ENCODE measurements around the gene MAP2K3. TPM values are rescaled to one million over a fixed set of nuclear protein-coding genes. Genes with fewer than 3 reads are reported as not detected.
A peak's percentile ranks its signal among the peaks of the same experiment; 100 is the strongest.

Gene MAP2K3
- total and polyA plus RNA-seq, 8 donors = 22.6 to 101 (median 40.9) TPM

GRCh38 chr17:21253646-21254441 lies 30.7 kb upstream of the MAP2K3 start:
- WGBS, 5 donors = 30 to 54% (median 35%) methylated on average over 13 to 15 of the region's 15 CpGs
- peak overlapping the region; percentile 67 to 85 (median 76) for H3K27ac ChIP-seq
- TF ChIP-seq POLR2AphosphoS5 (IDR thresholded peaks at IDR 0.05) = no peak
- TF ChIP-seq, protein P1, sequence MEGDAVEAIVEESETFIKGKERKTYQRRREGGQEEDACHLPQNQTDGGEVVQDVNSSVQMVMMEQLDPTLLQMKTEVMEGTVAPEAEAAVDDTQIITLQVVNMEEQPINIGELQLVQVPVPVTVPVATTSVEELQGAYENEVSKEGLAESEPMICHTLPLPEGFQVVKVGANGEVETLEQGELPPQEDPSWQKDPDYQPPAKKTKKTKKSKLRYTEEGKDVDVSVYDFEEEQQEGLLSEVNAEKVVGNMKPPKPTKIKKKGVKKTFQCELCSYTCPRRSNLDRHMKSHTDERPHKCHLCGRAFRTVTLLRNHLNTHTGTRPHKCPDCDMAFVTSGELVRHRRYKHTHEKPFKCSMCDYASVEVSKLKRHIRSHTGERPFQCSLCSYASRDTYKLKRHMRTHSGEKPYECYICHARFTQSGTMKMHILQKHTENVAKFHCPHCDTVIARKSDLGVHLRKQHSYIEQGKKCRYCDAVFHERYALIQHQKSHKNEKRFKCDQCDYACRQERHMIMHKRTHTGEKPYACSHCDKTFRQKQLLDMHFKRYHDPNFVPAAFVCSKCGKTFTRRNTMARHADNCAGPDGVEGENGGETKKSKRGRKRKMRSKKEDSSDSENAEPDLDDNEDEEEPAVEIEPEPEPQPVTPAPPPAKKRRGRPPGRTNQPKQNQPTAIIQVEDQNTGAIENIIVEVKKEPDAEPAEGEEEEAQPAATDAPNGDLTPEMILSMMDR (IDR thresholded peaks at IDR 0.05) = peak in 1 of 7 experiments; percentile 2
- no peaks in the 10 kb centered on the region for H3K9me3 ChIP-seq
- H3K36me3 ChIP-seq = no peaks in the 10 kb centered on the region
- no peak for DNase-seq
- peak overlapping the region; percentile 70 to 85 (median 72) for H3K4me3 ChIP-seq
- H3K27me3 ChIP-seq = no peaks in the 10 kb centered on the region
- H3K4me1 ChIP-seq = peaks cover 19 to 47% (median 36%) of the 10 kb centered on the region in 4 donors
- intact Hi-C loops (cut with DNase I; ENCODE audit: low total_unique reads) = no loop called here

DNA sequence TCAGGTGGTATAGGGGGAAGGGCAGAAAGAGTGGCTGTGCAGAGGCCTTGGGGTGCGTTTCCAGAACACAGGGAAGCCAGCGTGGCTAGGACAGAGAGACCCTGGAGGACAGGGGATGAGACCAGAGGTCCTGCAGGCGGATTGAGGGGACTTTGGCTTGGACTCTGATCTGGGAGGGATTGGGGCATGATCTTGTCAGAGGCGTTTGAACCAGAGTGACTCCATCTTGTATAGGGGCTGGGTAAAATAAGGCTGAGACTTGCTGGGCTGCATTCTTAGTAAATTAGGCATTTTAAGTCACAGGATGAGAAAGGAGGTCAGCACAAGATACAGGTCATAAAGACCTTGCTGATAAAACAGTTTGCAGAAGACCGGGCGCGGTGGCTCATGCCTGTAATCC lies 25.9 kb upstream of the MAP2K3 start:
- Histone ChIP-seq H3K36me3 (no peaks in the 10 kb centered on the region), H3K9me3 (no peaks in the 10 kb centered on the region), H3K4me1 (peaks cover 5 to 9% (median 7%) of the 10 kb centered on the region in 4 donors), H3K4me3 (no peak overlapping the region), H3K27ac (no peak overlapping the region), H3K27me3 (no peaks in the 10 kb centered on the region)
- TF ChIP-seq POLR2A (IDR thresholded peaks at IDR 0.05) (no peak), POLR2AphosphoS5 (IDR thresholded peaks at IDR 0.05) (no peak), EP300 (IDR thresholded peaks at IDR 0.05) (no peak)
- TF ChIP-seq, protein P1 (IDR thresholded peaks at IDR 0.05) = no peak
- WGBS, 5 donors = 84 to 88% (median 87%) methylated on average over 7 of the region's 7 CpGs
- DNase-seq = no peak
- intact Hi-C loops (cut with DNase I; ENCODE audit: low total_unique reads) = no loop called here

GRCh38 chr17:21262259-21262993 lies 22.1 kb upstream of the MAP2K3 start:
- Histone ChIP-seq H3K4me1 (peaks cover 0 to 3% (median 0%) of the 10 kb centered on the region in 4 donors), H3K9me3 (no peaks in the 10 kb centered on the region), H3K27ac (no peak overlapping the region), H3K27me3 (no peaks in the 10 kb centered on the region), H3K4me3 (no peak overlapping the region), H3K36me3 (no peaks in the 10 kb centered on the region)
- WGBS, 5 donors = 79 to 84% (median 81%) methylated on average over 10 to 12 of the region's 12 CpGs
- intact Hi-C loops (cut with DNase I; ENCODE audit: low total_unique reads) = no loop called here
- TF ChIP-seq, protein P1 (IDR thresholded peaks at IDR 0.05) = no peak
- TF ChIP-seq POLR2A (IDR thresholded peaks at IDR 0.05) (no peak), POLR2AphosphoS5 (IDR thresholded peaks at IDR 0.05) (no peak), EP300 (IDR thresholded peaks at IDR 0.05) (no peak)
- no peak for DNase-seq

DNA sequence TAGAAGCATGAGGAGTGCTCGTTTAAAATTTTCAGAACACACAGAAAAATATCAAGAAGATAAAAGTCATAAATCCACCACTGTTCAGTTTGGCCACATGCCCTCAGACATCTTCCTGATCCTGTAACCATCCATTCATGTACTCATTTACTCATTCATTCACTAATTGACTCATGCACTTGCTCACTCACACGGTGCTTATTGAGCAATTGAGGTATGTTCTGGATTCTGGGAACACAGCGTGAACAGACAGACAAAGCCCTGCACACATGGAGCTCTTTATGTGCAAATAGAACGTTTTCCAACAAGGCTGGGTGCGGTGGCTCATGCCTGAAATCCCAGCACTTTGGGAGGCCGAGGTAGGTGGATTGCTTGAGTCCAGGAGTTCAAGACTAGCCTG lies 21.1 kb upstream of the MAP2K3 start:
- TF ChIP-seq POLR2A (IDR thresholded peaks at IDR 0.05) (no peak), EP300 (IDR thresholded peaks at IDR 0.05) (no peak), POLR2AphosphoS5 (IDR thresholded peaks at IDR 0.05) (no peak)
- TF ChIP-seq, protein P1 (IDR thresholded peaks at IDR 0.05) = no peak
- H3K27ac ChIP-seq = no peak overlapping the region
- no peaks in the 10 kb centered on the region for H3K36me3 ChIP-seq
- DNase-seq = no peak
- H3K9me3 ChIP-seq = no peaks in the 10 kb centered on the region
- intact Hi-C loops (cut with DNase I; ENCODE audit: low total_unique reads) = no loop called here
- H3K27me3 ChIP-seq = no peaks in the 10 kb centered on the region
- H3K4me1 ChIP-seq = peaks cover 0 to 3% (median 0%) of the 10 kb centered on the region in 4 donors
- WGBS, 5 donors = 48 to 64% (median 57%) methylated on average over 6 of the region's 6 CpGs
- H3K4me3 ChIP-seq = no peak overlapping the region

Data from stomach (tissue), 9 donors.